Vagina (tissue), 2 donors: ENCODE results near the gene CACNA1H. TPM values are rescaled to one million over a fixed set of nuclear protein-coding genes. Genes with fewer than 3 reads are reported as not detected.

Experiments used
- DNase-seq, 2 donors: peaks; one replicate each; pipeline ENCODE4 v3.0.0-alpha.2; 2017; ENCODE audit errors: extremely low spot score in 2 of 2
- H3K27ac ChIP-seq: fragments of 200-600 bp; sonication (generic); one replicate; pipeline ENCODE4 v1.5.1; 2019
- H3K27me3 ChIP-seq: fragments of 200-600 bp; sonication (generic); one replicate; pipeline ENCODE4 v1.5.1; 2019
- H3K36me3 ChIP-seq, 2 donors: fragments of 200-600 bp; sonication (generic); one replicate each; pipeline ENCODE4 v1.5.1; 2017 to 2019
- H3K4me1 ChIP-seq: fragments of 200-600 bp; sonication (generic); one replicate; pipeline ENCODE4 v1.5.1; 2019
- H3K4me3 ChIP-seq, 2 donors: fragments of 200-600 bp; sonication (generic); 1 replicate in 1 of 2; 2 replicates in 1 of 2; pipeline ENCODE4 v1.5.1; 2016 to 2019
- H3K9me3 ChIP-seq: fragments of 200-600 bp; sonication (generic); one replicate; pipeline ENCODE4 v1.5.1; 2019
- CTCF ChIP-seq, 3 experiments: fragments of 450-650 bp in 2 of 3; fragments of 200-600 bp in 1 of 3; sonication (generic) in 1 of 3; IDR thresholded peaks; one replicate each; pipeline ENCODE4 v1.5.1; 2017 to 2019; ENCODE audit warnings: antibody characterized with exemption in 3 of 3, mild to moderate bottlenecking in 2 of 3, moderate library complexity in 2 of 3
- POLR2A ChIP-seq, 2 donors: fragments of 450-650 bp; IDR thresholded peaks; one replicate each; pipeline ENCODE4 v1.6.1; 2017; ENCODE audit warnings: antibody characterized with exemption in 2 of 2, mild to moderate bottlenecking in 2 of 2, moderate library complexity in 2 of 2
- POLR2AphosphoS5 ChIP-seq, 2 donors: sonication (generic); formaldehyde crosslinking; IDR thresholded peaks; one replicate each; pipeline ENCODE4 v1.9.0; 2017; ENCODE audit warnings: antibody characterized with exemption in 2 of 2, mild to moderate bottlenecking in 2 of 2, low read depth in 1 of 2; ENCODE audit not compliant: insufficient read depth in 1 of 2
- intact Hi-C: fragments of 100-400 bp; cut with DNase I; formaldehyde crosslinking; loops from one replicate; pipeline ENCODE4 v1.15.1; 2023
- total RNA-seq: library from RNA; depleted of rRNA; stranded (reverse); fragments of >200 nt; gene quantifications from one replicate; pipeline ENCODE4 v1.2.3, GENCODE V29; 2016

CACNA1H gene
- total RNA-seq, 1 donor from 2014 or later: 10.8 TPM

- Histone ChIP-seq H3K27ac (no peak overlapping the region), H3K9me3 (no peaks in the 10 kb centered on the region), H3K27me3 (no peaks in the 10 kb centered on the region), H3K4me1 (no peaks in the 10 kb centered on the region), H3K4me3 (no peak overlapping the region), H3K36me3 (no peaks in the 10 kb centered on the region)
- TF ChIP-seq POLR2AphosphoS5 (IDR thresholded peaks at IDR 0.05; ENCODE audit: insufficient read depth in 1 of 2, low read depth in 1 of 2): no peak
- no peak for TF ChIP-seq CTCF (IDR thresholded peaks at IDR 0.05)
- TF ChIP-seq POLR2A (IDR thresholded peaks at IDR 0.05): no peak
- intact Hi-C loops: no loop called here
- no peak for DNase-seq
Observed at GRCh38 chr16:1216296-1216619, 63.4 kb downstream of the CACNA1H start.

- H3K36me3 ChIP-seq: no peaks in the 10 kb centered on the region
- no peaks in the 10 kb centered on the region for H3K9me3 ChIP-seq
- H3K4me1 ChIP-seq: no peaks in the 10 kb centered on the region
- H3K27me3 ChIP-seq: no peaks in the 10 kb centered on the region
- H3K27ac ChIP-seq: no peak overlapping the region
- H3K4me3 ChIP-seq: no peak overlapping the region
- TF ChIP-seq POLR2A (IDR thresholded peaks at IDR 0.05) (no peak), POLR2AphosphoS5 (IDR thresholded peaks at IDR 0.05; ENCODE audit: insufficient read depth in 1 of 2, low read depth in 1 of 2) (no peak), CTCF (IDR thresholded peaks at IDR 0.05) (no peak)
- DNase-seq: no peak
- intact Hi-C loops: no loop called here
Observed at GRCh38 chr16:1216681-1217400, 63.9 kb downstream of the CACNA1H start.

GRCh38 chr16:1217526-1217925 is 64.6 kb downstream of the CACNA1H start:
- H3K9me3 ChIP-seq: no peaks in the 10 kb centered on the region
- no peaks in the 10 kb centered on the region for H3K4me1 ChIP-seq
- TF ChIP-seq POLR2A (IDR thresholded peaks at IDR 0.05) (no peak), CTCF (IDR thresholded peaks at IDR 0.05) (no peak), POLR2AphosphoS5 (IDR thresholded peaks at IDR 0.05; ENCODE audit: insufficient read depth in 1 of 2, low read depth in 1 of 2) (no peak)
- H3K4me3 ChIP-seq: no peak overlapping the region
- no peaks in the 10 kb centered on the region for H3K36me3 ChIP-seq
- H3K27me3 ChIP-seq: no peaks in the 10 kb centered on the region
- intact Hi-C loops: no loop called here
- H3K27ac ChIP-seq: no peak overlapping the region
- no peak for DNase-seq

DNA sequence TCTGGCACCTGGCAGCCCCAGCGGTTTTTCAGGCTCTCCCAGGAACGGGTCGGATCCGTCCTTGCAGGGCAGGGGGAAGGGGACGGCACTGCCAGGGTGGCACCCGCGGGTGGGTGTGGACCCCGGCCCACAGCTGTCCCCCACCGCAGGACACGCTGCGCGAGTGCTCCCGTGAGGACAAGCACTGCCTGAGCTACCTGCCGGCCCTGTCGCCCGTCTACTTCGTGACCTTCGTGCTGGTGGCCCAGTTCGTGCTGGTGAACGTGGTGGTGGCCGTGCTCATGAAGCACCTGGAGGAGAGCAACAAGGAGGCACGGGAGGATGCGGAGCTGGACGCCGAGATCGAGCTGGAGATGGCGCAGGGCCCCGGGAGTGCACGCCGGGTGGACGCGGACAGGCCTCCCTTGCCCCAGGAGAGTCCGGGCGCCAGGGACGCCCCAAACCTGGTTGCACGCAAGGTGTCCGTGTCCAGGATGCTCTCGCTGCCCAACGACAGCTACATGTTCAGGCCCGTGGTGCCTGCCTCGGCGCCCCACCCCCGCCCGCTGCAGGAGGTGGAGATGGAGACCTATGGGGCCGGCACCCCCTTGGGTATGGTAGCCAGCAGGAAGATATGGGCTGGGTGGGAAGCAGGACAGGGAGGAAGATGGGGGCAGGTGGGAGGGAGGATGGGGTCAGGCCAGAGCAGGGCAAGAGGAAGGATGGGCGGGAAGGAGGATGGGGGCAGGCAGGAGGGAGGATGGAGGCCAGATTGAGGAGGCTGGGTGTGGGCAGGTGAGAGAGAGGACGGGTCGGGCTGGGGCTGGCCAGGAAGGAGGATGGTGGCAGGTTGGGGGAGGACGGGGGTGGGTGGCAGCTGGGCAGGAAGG is 65.4 kb downstream of the CACNA1H start:
- Histone ChIP-seq H3K4me3 (no peak overlapping the region), H3K4me1 (no peaks in the 10 kb centered on the region), H3K9me3 (no peaks in the 10 kb centered on the region), H3K27me3 (no peaks in the 10 kb centered on the region), H3K36me3 (no peaks in the 10 kb centered on the region), H3K27ac (no peak overlapping the region)
- DNase-seq: no peak
- intact Hi-C loops: no loop called here
- TF ChIP-seq CTCF (IDR thresholded peaks at IDR 0.05): no peak
- TF ChIP-seq POLR2AphosphoS5 (IDR thresholded peaks at IDR 0.05; ENCODE audit: insufficient read depth in 1 of 2, low read depth in 1 of 2): no peak
- no peak for TF ChIP-seq POLR2A (IDR thresholded peaks at IDR 0.05)
